ENCODE results near the gene MACROD2. TPM values are rescaled to one million over a fixed set of nuclear protein-coding genes. Genes with fewer than 3 reads are reported as not detected.

The MACROD2 gene
- total RNA-seq, 1 donor from 2014 or later: 6.7 TPM

DNA sequence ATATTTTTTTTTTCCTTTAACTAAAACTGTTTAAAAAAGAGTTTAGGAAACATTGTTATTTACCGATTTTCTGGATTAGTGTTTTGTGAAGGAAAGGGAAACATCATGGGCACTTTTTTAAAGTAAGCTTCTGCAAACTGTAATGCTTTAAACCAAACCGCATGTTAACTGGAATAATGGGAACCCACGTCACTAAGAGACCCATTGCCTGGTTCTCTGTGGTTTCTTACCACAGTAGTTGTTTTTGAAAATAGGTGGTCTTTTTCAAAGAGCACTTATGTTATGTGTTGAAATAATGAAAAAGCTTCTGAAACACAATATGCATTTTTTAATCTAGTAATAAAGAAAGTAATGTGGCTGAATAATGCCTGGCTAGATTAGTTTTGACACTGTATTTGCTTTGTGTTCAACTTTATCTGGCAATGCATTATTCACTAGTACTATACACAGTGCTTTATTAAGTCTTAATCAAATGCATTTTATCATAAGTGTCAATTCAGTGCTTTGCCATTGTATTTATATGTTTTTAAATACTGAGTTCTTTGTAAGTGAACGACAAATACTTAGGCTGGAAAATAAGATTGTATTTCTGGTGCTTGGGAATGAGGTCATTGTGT, 1096.2 kb downstream of the MACROD2 start:
- Mint-ChIP-seq H3K27ac (no peak overlapping the region), H3K36me3 (no peaks in the 10 kb centered on the region), H3K9me3 (no peaks in the 10 kb centered on the region), H3K4me3 (no peak overlapping the region), H3K4me1 (ENCODE audit: unreplicated experiment) (no peaks in the 10 kb centered on the region), H3K27me3 (no peaks in the 10 kb centered on the region)
- TF ChIP-seq, protein P1, sequence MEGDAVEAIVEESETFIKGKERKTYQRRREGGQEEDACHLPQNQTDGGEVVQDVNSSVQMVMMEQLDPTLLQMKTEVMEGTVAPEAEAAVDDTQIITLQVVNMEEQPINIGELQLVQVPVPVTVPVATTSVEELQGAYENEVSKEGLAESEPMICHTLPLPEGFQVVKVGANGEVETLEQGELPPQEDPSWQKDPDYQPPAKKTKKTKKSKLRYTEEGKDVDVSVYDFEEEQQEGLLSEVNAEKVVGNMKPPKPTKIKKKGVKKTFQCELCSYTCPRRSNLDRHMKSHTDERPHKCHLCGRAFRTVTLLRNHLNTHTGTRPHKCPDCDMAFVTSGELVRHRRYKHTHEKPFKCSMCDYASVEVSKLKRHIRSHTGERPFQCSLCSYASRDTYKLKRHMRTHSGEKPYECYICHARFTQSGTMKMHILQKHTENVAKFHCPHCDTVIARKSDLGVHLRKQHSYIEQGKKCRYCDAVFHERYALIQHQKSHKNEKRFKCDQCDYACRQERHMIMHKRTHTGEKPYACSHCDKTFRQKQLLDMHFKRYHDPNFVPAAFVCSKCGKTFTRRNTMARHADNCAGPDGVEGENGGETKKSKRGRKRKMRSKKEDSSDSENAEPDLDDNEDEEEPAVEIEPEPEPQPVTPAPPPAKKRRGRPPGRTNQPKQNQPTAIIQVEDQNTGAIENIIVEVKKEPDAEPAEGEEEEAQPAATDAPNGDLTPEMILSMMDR (conservative IDR thresholded peaks at IDR 0.05): no peak
- no peak for DNase-seq (ENCODE audit: extremely low spot score, unreplicated experiment)

DNA sequence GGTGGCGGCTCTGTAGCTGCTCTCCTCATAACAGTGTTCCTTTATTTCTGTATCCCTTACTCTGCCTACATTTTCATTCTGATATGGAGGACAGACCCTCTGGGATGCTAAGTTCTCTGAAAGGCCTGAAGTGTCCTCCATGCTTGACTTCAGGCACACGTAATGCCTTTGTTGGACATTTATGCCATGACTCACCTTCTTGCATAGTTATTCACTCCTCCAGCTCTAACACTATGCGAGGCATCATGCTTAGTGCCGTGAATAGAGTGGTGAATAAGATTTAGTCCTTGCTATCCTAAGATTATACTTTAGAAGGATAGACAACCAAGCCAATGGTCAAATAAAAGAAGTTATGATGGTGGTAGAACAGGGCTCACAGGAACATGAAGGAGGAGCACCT, 1103.0 kb downstream of the MACROD2 start:
- Mint-ChIP-seq H3K9me3 (no peaks in the 10 kb centered on the region), H3K27ac (no peak overlapping the region), H3K4me3 (no peak overlapping the region), H3K4me1 (ENCODE audit: unreplicated experiment) (no peaks in the 10 kb centered on the region), H3K36me3 (no peaks in the 10 kb centered on the region), H3K27me3 (no peaks in the 10 kb centered on the region)
- DNase-seq (ENCODE audit: extremely low spot score, unreplicated experiment): no peak
- TF ChIP-seq, protein P1 (conservative IDR thresholded peaks at IDR 0.05): no peak

DNA sequence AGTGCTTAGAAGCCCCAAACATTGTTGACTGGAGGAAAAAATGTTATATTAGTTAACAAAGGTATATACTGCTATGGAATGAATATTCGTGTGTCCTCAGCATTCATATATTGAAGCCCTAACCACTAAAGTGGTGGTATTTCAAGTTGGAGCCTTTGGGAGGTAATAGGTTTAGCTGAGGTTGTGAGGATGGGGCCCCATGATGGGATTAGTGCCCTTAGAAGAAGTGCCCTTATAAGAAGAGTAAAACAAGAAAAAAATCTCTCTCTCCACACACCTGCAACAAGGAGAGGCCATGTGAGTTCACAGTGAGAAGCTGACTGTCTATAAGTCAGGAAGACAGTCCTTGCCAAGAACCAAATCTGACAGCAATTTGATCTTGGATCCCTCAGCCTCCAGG, 1103.8 kb downstream of the MACROD2 start:
- Mint-ChIP-seq H3K27me3 (no peaks in the 10 kb centered on the region), H3K36me3 (no peaks in the 10 kb centered on the region), H3K4me3 (no peak overlapping the region), H3K27ac (no peak overlapping the region), H3K9me3 (no peaks in the 10 kb centered on the region), H3K4me1 (ENCODE audit: unreplicated experiment) (no peaks in the 10 kb centered on the region)
- DNase-seq (ENCODE audit: extremely low spot score, unreplicated experiment): no peak
- TF ChIP-seq, protein P1 (conservative IDR thresholded peaks at IDR 0.05): no peak

DNA sequence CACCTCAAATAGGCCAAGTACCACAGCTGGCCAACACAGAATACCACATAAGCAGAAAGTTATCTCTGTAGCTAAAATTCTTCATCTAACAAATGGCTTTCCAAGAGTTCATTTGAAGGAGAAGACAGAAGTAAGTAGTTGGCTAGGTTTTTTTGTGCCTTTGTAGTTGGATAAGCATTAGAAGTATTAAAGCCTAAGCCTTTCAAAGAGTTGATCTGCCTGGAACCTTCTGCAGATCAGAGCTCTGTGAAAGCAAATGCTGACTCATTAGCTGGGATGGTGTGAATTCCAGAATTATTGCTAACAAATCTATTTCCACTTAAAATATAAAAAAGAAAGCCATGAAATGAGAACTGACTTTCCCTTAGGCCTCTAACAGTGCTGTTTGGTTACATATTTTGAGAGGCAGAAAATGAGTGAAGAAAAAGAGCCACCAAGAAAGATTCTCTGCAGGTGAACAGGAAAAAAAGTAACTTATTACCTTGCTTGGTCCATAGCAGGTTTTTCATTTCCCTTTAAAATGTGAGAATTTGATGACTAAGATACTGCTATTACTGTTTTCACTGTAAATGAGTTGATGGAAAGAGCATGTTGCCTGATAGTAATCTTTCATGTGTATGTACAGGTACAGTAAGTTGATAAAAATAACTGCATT, 1105.3 kb downstream of the MACROD2 start:
- Mint-ChIP-seq H3K27me3 (no peaks in the 10 kb centered on the region), H3K9me3 (no peaks in the 10 kb centered on the region), H3K27ac (no peak overlapping the region), H3K4me1 (ENCODE audit: unreplicated experiment) (no peaks in the 10 kb centered on the region), H3K4me3 (no peak overlapping the region), H3K36me3 (no peaks in the 10 kb centered on the region)
- TF ChIP-seq, protein P1 (conservative IDR thresholded peaks at IDR 0.05): no peak
- no peak for DNase-seq (ENCODE audit: extremely low spot score, unreplicated experiment)

DNA sequence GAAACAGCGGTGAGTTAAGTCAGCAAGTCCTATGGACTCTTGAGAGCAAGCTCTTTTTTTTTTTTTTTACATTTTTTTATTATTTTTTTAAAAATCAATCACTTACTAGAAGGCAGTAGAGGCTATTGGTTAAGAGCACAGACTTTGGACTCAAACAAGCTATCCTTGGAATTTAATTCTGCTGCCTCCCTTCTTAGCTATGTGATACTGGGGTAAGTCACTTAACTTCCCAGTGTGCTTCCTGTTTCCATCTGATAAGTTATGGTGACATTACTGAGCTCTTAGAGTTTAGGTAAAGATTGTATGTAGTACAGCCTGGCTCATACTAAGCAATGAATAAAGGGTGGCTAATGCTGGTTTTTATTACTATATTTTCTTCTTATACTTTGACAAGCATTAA, 1112.6 kb downstream of the MACROD2 start:
- no peak overlapping the region for H3K4me3 Mint-ChIP-seq
- no peak for DNase-seq (ENCODE audit: extremely low spot score, unreplicated experiment)
- no peaks in the 10 kb centered on the region for H3K27me3 Mint-ChIP-seq
- no peaks in the 10 kb centered on the region for H3K36me3 Mint-ChIP-seq
- TF ChIP-seq, protein P1 (conservative IDR thresholded peaks at IDR 0.05): no peak
- H3K9me3 Mint-ChIP-seq: no peaks in the 10 kb centered on the region
- H3K4me1 Mint-ChIP-seq (ENCODE audit: unreplicated experiment): no peaks in the 10 kb centered on the region
- no peak overlapping the region for H3K27ac Mint-ChIP-seq
